ENCODE measurements around the gene SNAP47. TPM values are rescaled to one million over a fixed set of nuclear protein-coding genes. Genes with fewer than 3 reads are reported as not detected.

Gene SNAP47
- polyA plus RNA-seq, 6 donors from 2014 or later: 30.7 to 45.9 (median 37.9) TPM

DNA sequence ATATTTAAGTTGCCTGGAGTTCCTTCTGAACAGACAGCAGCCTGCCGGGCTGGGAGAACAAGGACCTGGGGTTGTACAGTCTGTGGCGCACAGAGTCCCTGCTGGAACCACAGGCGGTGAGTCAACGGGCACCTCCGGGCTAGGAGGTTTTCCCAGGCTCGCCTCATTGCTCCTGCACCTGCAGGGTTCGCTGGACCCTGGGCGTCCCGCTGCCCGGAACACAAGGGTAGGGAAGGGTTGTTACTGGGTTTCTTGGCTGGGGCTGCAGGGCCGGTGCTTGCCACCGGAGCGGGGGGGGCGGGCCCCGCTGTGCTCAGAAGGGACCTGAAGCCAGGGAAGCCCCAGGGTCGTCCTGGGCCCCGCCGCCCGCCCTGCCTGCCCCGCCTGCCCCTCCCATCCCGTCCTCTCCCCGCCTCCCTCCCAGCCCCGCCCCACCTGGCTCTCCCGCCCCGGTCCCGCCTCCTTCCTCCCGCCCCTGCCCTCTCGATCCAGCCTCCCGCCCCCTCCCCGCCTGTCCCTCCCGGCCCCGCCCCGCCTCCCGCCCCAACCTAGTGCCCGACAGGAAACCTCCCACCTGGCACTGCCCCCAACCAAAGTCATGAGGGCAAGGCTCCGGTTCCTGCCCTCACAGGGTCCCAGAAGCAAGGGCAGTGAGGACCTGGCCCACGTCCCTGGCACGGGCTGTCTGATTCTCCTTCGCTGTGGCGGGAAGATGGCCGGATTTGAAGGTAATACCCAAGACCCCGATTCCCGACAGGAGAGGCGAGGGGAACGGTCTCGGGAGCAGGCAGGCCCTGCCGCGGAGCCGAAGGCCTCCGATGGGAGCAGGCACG is 7.0 kb upstream of the SNAP47 start:
- Mint-ChIP-seq H3K4me1 (peaks cover 14 to 36% (median 35%) of the 10 kb centered on the region in 3 donors), H3K9me3 (peaks cover 0 to 15% (median 10%) of the 10 kb centered on the region in 7 donors), H3K27ac (peak overlapping the region in 5 of 6 donors; percentile 16 to 92 (median 87)), H3K27me3 (peaks cover 4 to 10% (median 9%) of the 10 kb centered on the region in 3 donors), H3K4me3 (peak overlapping the region; percentile 81 to 92 (median 88)), H3K36me3 (peaks cover under 1 to 12% of the 10 kb centered on the region in 2 donors)
- DNase-seq: peak; percentile 28
- ATAC-seq (ENCODE audit: low read depth in 2 of 2): peak; percentile 68

DNA sequence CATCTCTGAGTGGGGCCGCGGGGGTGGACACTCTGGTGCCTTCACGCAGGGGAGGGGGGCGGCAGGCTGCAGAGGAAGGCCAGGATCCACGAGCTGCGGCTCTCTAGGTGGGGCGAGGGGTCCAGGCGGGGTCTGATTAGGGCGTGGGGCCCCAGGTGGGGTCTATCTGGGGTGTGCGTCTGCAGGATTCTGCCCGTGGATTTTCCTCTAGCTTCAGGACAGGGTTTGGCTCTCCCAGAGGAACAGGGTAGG is 6.4 kb upstream of the SNAP47 start:
- peaks cover 4 to 8% (median 8%) of the 10 kb centered on the region in 3 donors for H3K27me3 Mint-ChIP-seq
- peak in 1 of 2 donors; percentile 16 for ATAC-seq (ENCODE audit: low read depth in 2 of 2)
- peaks cover 20 to 42% (median 41%) of the 10 kb centered on the region in 3 donors for H3K4me1 Mint-ChIP-seq
- H3K36me3 Mint-ChIP-seq: peaks cover 0 to 7% of the 10 kb centered on the region in 2 donors
- H3K4me3 Mint-ChIP-seq: peak overlapping the region; percentile 81 to 92 (median 88)
- H3K9me3 Mint-ChIP-seq: peaks cover 0 to 10% (median 5%) of the 10 kb centered on the region in 7 donors
- H3K27ac Mint-ChIP-seq: peak overlapping the region in 5 of 6 donors; percentile 57 to 92 (median 67)
- no peak for DNase-seq

DNA sequence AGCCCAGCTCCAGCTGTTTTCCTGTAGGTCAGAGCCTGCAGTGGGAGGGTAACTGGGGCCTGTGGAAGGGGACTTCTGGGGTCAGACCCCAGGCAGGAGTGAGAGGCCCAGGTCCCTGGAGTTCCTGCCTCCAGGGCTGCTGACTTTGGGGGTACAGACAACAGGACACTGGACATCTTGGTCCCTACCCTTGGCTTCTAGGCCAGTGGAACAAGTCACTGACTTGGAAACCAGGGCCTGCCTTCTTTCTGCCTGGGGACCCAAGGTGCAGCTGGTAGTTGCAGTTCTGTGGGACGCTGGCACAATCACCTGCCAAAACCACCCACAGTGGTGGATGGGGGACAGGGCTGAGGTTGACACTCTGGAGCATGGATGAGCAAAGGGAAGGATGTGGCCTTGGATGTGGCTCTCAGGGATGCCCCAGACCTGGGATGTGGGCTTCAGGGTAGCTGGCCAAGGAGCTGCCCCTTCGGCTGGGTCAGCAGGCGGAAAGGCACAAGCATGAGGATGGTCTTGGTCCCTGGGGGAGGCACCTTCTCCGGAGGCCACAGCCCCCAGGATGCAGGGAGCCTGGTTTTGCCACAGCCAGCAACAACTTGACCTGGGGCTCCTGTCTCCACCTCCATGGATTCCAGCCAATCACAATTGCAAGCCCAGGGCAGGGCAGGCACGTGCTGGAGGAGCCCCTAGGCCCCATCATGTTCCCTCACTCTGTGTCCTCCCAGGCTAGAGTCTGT is 5.9 kb upstream of the SNAP47 start:
- Mint-ChIP-seq H3K27me3 (peaks cover 0 to 3% (median 3%) of the 10 kb centered on the region in 3 donors), H3K36me3 (peaks cover 0 to 2% of the 10 kb centered on the region in 2 donors), H3K4me1 (peaks cover 23 to 44% (median 44%) of the 10 kb centered on the region in 3 donors), H3K27ac (peak overlapping the region; percentile 38 to 72 (median 62)), H3K4me3 (peak overlapping the region; percentile 81 to 92 (median 88)), H3K9me3 (peaks cover 0 to 5% (median under 1%) of the 10 kb centered on the region in 7 donors)
- no peak for ATAC-seq (ENCODE audit: low read depth in 2 of 2)
- no peak for DNase-seq

DNA sequence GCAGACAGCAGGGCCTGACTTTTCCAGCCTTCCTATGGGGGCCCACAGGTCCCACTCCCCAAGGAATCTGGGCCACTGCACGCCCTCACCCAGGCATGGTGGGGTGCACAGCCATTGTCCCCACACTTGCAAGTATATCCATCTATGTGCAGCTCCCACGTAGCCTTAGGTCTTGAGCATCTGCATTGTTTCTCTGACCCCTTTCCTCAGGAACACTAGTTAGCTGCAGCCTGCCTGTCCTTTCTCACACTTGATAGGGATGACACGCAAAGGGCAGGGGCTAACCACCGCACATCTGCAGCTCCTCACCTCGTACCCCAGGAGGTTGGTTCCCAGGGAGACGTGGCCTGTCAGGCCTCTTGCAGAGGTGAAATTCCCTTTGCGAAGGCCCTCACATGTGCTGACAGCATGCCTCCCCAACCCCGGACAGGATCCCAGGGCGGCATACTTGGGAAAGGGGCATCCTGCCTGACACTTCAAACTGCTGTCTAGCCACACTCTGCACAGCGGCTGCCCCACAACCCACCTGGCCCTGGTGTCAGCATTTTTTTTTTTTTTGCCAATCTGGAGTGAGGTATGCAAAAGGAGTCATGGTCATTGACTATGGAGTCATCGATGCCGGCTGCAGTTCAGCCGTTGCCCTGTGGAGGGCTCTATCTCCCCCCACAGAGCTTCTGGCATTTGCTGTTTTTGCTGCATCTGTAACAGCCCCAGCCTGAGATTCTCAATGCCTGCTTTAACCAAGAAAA is 5.2 kb upstream of the SNAP47 start:
- H3K36me3 Mint-ChIP-seq: no peaks in the 10 kb centered on the region
- DNase-seq (no peak), ATAC-seq (ENCODE audit: low read depth in 2 of 2) (peak in 1 of 2 donors; percentile 15)
- peaks cover 0 to 3% (median 0%) of the 10 kb centered on the region in 7 donors for H3K9me3 Mint-ChIP-seq
- no peaks in the 10 kb centered on the region for H3K27me3 Mint-ChIP-seq
- peaks cover 28 to 48% (median 48%) of the 10 kb centered on the region in 3 donors for H3K4me1 Mint-ChIP-seq
- H3K4me3 Mint-ChIP-seq: peak overlapping the region; percentile 57 to 92 (median 85)
- H3K27ac Mint-ChIP-seq: peak overlapping the region; percentile 33 to 72 (median 60)

DNA sequence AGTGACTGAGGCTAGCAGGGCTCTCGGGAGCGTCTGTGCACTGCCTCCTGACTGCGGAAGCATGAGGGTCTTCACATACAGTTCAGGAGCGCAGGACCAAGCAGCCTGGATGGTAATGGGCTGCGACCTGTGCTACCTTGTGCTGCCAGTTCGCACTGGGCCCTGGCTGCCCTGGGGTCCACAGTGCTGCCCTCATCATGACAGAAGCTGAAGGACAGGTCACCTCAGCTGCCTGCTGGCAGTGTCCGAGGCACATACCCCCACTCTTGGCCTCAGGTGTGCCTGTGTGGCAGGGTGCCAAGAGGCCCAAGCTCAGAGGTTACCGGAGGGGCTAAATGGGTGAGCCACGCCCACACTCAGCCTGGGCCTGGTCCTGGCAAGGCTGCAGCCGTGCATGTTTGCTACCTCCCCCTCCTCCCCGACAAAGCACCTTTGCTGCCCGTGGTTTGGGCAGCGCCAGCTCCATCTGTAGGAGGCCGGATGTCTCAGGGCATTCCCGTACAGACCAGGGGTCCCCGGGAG is 4.5 kb upstream of the SNAP47 start:
- Mint-ChIP-seq H3K9me3 (no peaks in the 10 kb centered on the region), H3K27me3 (no peaks in the 10 kb centered on the region), H3K4me1 (peaks cover 30 to 49% (median 48%) of the 10 kb centered on the region in 3 donors), H3K4me3 (peak overlapping the region in 4 of 8 donors; percentile 54 to 87 (median 80)), H3K27ac (peak overlapping the region in 3 of 6 donors; percentile 33 to 72 (median 63)), H3K36me3 (no peaks in the 10 kb centered on the region)
- ATAC-seq (ENCODE audit: low read depth in 2 of 2) (no peak), DNase-seq (no peak)

DNA sequence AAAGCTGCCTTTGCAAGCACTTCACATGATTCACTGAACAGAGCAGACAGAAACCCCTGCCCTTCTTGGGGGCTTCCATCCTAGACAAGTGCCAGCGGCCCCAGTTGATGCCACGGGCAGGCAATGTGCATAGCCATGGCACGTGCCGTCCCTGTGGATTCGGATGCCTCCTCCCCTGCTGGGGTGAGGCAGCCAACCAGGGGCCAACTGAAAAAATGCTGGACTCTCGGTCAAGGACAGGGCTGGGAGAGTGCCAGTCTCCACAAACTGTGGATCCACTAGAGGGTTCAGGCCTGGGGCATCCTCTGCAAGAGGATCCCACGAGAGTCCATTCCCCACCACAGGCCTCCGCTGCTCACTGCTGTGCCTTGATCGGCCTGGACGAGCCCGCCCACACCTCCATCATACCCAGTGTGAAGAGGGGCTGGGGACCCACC is 4.0 kb upstream of the SNAP47 start:
- DNase-seq (no peak), ATAC-seq (ENCODE audit: low read depth in 2 of 2) (no peak)
- H3K4me3 Mint-ChIP-seq: peak overlapping the region in 1 of 8 donors; percentile 15
- no peak overlapping the region for H3K27ac Mint-ChIP-seq
- H3K36me3 Mint-ChIP-seq: no peaks in the 10 kb centered on the region
- H3K27me3 Mint-ChIP-seq: no peaks in the 10 kb centered on the region
- peaks cover 36 to 55% (median 50%) of the 10 kb centered on the region in 3 donors for H3K4me1 Mint-ChIP-seq
- H3K9me3 Mint-ChIP-seq: no peaks in the 10 kb centered on the region

DNA sequence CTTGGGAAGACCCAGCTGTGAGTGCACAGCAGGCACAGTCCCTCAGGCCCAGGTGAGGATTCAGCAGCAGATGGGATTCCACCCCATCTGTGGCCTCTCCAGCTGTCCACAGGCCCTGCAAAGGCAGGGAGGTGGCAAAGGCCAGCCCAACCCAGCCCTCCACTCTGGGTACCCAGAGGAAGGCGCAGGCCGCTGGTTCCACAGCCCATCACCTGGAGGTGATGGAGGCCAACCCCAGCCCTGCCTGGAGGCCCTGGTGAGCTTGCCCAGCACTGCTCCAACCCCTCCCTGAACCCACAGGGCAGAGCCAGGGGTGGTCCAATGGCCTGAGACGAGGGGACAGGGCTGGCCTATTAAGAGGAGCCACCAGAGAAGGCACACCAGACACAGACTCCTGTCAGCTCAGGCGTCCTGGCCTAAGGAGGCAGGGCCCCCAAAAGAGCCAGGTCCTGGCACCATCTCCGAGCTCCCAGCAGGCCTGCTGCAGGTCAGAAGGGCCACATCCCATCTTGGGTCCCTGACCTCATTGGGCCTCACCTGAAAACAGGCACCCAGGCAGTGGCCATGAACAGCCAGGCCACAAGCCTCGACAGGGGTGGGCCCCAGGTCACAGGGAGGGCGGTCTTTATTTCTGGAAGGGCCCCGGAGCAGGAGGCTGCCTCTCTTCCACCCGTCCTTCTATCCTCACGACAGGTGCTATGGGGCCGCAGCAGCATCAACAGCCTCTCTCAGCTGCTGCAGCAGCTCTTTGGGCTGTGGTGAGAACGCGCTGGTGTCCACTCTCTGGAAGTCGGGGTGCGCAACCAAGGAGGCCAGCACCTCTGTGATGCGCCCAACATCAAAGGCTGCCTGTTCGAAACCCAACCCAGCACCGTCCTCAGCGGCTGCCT is 3.3 kb upstream of the SNAP47 start:
- DNase-seq (no peak), ATAC-seq (ENCODE audit: low read depth in 2 of 2) (no peak)
- H3K4me1 Mint-ChIP-seq: peaks cover 39 to 61% (median 55%) of the 10 kb centered on the region in 3 donors
- H3K27me3 Mint-ChIP-seq: no peaks in the 10 kb centered on the region
- no peaks in the 10 kb centered on the region for H3K9me3 Mint-ChIP-seq
- H3K27ac Mint-ChIP-seq: no peak overlapping the region
- no peaks in the 10 kb centered on the region for H3K36me3 Mint-ChIP-seq
- peak overlapping the region in 2 of 8 donors; percentile 9 to 38 for H3K4me3 Mint-ChIP-seq

DNA sequence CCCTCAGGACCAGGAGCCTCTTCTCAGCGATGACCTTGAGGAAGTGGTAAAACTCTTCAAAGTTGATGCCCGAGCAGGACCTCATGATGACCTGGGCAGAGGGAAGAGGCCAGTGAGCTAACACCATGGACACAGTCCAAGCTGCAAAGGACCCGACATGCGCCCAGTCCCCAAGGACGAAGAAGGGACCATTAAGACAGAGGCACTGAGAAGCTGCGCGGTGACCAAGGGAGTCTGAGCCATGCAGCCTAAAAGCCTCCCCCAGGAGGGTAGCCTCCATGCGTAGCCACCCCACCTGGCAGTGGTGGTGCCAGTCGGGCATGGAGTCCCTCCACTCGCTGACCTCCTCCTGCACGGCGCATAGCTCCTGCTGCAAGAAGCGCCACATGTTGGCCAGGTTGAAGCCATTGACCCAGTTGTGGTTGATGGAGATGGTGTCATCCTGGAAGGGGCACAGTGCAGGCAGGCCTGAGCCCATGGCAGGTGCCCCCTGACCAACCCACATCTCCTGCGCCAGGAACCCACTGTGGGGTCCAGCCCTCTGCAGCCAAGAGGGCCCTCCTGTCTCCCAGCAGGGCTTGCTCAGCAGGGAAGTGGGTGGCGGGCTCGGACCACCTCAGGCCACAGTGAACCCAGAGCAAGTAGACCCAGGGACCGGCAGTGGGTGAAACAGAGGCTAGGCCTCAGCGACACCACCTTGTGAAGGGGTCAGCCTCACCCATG is 2.5 kb upstream of the SNAP47 start:
- H3K36me3 Mint-ChIP-seq: no peaks in the 10 kb centered on the region
- H3K9me3 Mint-ChIP-seq: no peaks in the 10 kb centered on the region
- DNase-seq (no peak), ATAC-seq (ENCODE audit: low read depth in 2 of 2) (no peak)
- peaks cover 46 to 66% (median 59%) of the 10 kb centered on the region in 3 donors for H3K4me1 Mint-ChIP-seq
- peak overlapping the region; percentile 6 to 91 (median 66) for H3K4me3 Mint-ChIP-seq
- no peak overlapping the region for H3K27ac Mint-ChIP-seq
- H3K27me3 Mint-ChIP-seq: no peaks in the 10 kb centered on the region

DNA sequence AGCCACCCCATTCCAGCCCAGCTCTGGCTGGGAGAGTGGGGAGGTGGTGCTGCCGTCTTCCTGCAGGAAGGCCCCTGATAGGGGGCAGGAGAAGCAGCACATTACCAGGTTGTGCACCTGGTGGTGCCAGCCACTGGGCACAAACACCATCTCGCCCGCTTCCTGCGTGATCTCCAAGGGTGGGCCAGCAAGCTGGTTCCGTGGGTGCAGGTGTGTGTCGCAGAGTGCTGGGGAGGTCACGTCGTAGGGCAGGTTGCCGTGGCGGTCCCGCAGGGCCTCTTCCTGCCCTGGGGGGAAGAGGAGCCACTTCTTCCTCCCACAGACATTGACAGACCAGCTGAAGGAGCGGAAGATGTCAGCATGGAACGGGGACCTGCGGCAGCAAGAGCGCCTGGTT is 1.9 kb upstream of the SNAP47 start:
- H3K27ac Mint-ChIP-seq: peak overlapping the region in 1 of 6 donors; percentile 62
- no peaks in the 10 kb centered on the region for H3K27me3 Mint-ChIP-seq
- H3K9me3 Mint-ChIP-seq: peaks cover 0 to under 1% (median 0%) of the 10 kb centered on the region in 7 donors
- ATAC-seq (ENCODE audit: low read depth in 2 of 2) (no peak), DNase-seq (no peak)
- no peaks in the 10 kb centered on the region for H3K36me3 Mint-ChIP-seq
- H3K4me1 Mint-ChIP-seq: peaks cover 44 to 63% (median 55%) of the 10 kb centered on the region in 3 donors
- H3K4me3 Mint-ChIP-seq: peak overlapping the region; percentile 56 to 91 (median 75)

DNA sequence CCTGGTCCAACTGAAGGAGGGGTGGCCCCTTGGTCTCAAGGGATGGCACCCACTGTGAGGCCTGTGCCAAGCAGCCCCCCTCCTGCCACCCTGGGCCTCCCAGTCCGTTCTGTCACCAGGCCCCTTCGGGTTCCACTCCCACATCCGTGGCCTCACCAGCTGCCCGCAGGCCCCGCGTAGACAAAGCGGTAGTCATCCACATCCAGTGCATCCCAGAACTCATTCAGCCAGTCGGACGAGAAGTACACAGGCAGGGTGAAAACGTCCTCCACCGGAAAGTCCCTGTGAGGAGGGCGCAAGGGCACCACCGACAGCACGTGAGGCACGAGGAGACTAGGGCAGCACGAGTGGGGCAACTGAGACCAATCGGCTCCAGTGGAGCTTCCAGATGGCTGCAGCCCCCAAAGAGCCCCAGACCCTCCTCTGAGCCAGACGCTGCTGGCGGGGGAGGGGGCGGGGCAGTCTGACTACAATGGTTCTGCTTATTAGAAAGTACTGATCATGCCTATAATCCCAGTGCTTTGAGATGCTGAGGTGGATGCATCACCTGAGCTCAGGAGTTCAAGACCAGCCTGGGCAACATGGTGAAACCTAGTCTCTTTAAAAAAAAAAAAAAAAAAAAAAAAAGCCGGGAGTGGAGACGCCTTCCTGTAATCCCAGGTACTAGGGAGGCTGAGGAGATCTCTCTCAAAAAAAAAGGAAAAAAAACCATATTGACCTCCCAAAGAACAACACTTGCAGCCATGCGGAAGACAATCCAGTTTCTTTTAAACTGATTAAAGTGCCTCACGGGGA is 1.3 kb upstream of the SNAP47 start:
- Mint-ChIP-seq H3K4me3 (peak overlapping the region; percentile 87 to 94 (median 90)), H3K36me3 (no peaks in the 10 kb centered on the region)

DNA sequence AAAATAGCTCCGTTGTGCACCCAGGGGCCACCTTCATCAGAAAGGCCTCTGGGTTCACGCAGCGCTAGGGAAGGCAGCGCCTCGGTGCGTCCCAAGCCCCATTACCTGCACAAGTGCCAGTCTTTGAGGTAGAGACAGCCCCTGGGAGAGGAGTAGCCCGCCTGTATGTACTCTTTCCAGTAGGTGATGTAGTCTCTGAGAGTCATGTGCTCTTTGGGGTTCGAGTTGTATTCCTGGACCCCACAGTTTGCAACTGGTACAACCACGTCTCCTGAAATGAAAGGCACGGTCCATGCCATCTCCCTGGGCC is 734 bp upstream of the SNAP47 start:
- no peak for ATAC-seq (ENCODE audit: low read depth in 2 of 2)
- Mint-ChIP-seq H3K36me3 (no peaks in the 10 kb centered on the region), H3K9me3 (peaks cover 0 to 1% (median 0%) of the 10 kb centered on the region in 7 donors), H3K4me1 (peaks cover 46 to 56% (median 50%) of the 10 kb centered on the region in 3 donors), H3K4me3 (peak overlapping the region; percentile 87 to 94 (median 90)), H3K27me3 (no peaks in the 10 kb centered on the region), H3K27ac (peak overlapping the region; percentile 56 to 88 (median 80))
- no peak for DNase-seq

More for the DNA sequence above, 1.3 kb upstream of the SNAP47 start:
- peaks cover 45 to 56% (median 50%) of the 10 kb centered on the region in 3 donors for H3K4me1 Mint-ChIP-seq
- no peaks in the 10 kb centered on the region for H3K27me3 Mint-ChIP-seq
- peaks cover 0 to 1% (median 0%) of the 10 kb centered on the region in 7 donors for H3K9me3 Mint-ChIP-seq
- no peak for ATAC-seq (ENCODE audit: low read depth in 2 of 2)
- DNase-seq: no peak
- H3K27ac Mint-ChIP-seq: peak overlapping the region in 4 of 6 donors; percentile 79 to 93 (median 84)

Measured in naive B cell (primary cell).